ENCODE results near the gene UNC45A.
"Not testable (repeated sequence)": the region's sequence is repeated elsewhere in the genome, so short reads cannot be mapped to it uniquely, and the experiment has no call there.

- not testable (repeated sequence) for TF ChIP-seq FOXA1 (IDR thresholded peaks at IDR 0.05); REST (IDR thresholded peaks at IDR 0.05); ZBTB33 (IDR thresholded peaks at IDR 0.05); YY1 (IDR thresholded peaks at IDR 0.05); TAF1 (conservative IDR thresholded peaks at IDR 0.05); ATF3 (IDR thresholded peaks at IDR 0.05); NR2F2 (IDR thresholded peaks at IDR 0.05); SP1 (IDR thresholded peaks at IDR 0.05); JUND (IDR thresholded peaks at IDR 0.05)
- TF ChIP-seq, protein P1, sequence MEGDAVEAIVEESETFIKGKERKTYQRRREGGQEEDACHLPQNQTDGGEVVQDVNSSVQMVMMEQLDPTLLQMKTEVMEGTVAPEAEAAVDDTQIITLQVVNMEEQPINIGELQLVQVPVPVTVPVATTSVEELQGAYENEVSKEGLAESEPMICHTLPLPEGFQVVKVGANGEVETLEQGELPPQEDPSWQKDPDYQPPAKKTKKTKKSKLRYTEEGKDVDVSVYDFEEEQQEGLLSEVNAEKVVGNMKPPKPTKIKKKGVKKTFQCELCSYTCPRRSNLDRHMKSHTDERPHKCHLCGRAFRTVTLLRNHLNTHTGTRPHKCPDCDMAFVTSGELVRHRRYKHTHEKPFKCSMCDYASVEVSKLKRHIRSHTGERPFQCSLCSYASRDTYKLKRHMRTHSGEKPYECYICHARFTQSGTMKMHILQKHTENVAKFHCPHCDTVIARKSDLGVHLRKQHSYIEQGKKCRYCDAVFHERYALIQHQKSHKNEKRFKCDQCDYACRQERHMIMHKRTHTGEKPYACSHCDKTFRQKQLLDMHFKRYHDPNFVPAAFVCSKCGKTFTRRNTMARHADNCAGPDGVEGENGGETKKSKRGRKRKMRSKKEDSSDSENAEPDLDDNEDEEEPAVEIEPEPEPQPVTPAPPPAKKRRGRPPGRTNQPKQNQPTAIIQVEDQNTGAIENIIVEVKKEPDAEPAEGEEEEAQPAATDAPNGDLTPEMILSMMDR (IDR thresholded peaks at IDR 0.05; ENCODE audit: low read depth, low read length, missing input control) = not testable (repeated sequence)
- TF ChIP-seq, protein P2, sequence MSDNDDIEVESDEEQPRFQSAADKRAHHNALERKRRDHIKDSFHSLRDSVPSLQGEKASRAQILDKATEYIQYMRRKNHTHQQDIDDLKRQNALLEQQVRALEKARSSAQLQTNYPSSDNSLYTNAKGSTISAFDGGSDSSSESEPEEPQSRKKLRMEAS (IDR thresholded peaks at IDR 0.05) = not testable (repeated sequence)
These were observed 7.0 kb upstream of the UNC45A start for GRCh38 chr15:90928106-90928505.
